HG03457 (cell line): ENCODE data around the gene CNP.
"Not testable (repeated sequence)": the region's sequence is repeated elsewhere in the genome, so short reads cannot be mapped to it uniquely, and the experiment has no call there.

Experiments used
- ATAC-seq: cut with Tn5 transposase; IDR thresholded peaks from one replicate; pipeline ENCODE4 v1.9.1; 2021; ENCODE audit warnings: moderate number of reproducible peaks; ENCODE audit not compliant: unreplicated experiment

CNP gene

GRCh38 chr17:42001729-42002128 is 35.1 kb downstream of the CNP start:
- no peak for ATAC-seq

- ATAC-seq: no peak
These were observed 35.7 kb downstream of the CNP start for GRCh38 chr17:42002175-42002791.

GRCh38 chr17:42002792-42003301 is 36.3 kb downstream of the CNP start:
- ATAC-seq: no peak

- no peak for ATAC-seq
These were observed 38.6 kb downstream of the CNP start for GRCh38 chr17:42005166-42005565.

- no peak for ATAC-seq
These were observed 42.6 kb downstream of the CNP start for GRCh38 chr17:42009170-42009569.

- ATAC-seq: not testable (repeated sequence)
These were observed 43.7 kb downstream of the CNP start for GRCh38 chr17:42010266-42010680.

GRCh38 chr17:42010898-42011516 is 44.4 kb downstream of the CNP start:
- ATAC-seq: no peak

GRCh38 chr17:42012363-42012762 is 45.8 kb downstream of the CNP start:
- ATAC-seq: not testable (repeated sequence)

- not testable (repeated sequence) for ATAC-seq
These were observed 47.1 kb downstream of the CNP start for GRCh38 chr17:42013740-42014139.

- no peak for ATAC-seq
These were observed 49.8 kb downstream of the CNP start for GRCh38 chr17:42016411-42016831.

GRCh38 chr17:42016941-42017865 is 50.6 kb downstream of the CNP start, which contains the start of gene DNAJC7:
TSS of gene DNAJC7 (minus strand) at chr17:42017439. CDS start at chr17:42017416, 23 bp downstream.
- peak; percentile 68 for ATAC-seq

- no peak for ATAC-seq
These were observed 51.2 kb downstream of the CNP start for GRCh38 chr17:42017866-42018200.

GRCh38 chr17:42018339-42018738 is 51.7 kb downstream of the CNP start:
- ATAC-seq: no peak

GRCh38 chr17:42018988-42019387 is 52.4 kb downstream of the CNP start:
- no peak for ATAC-seq

- no peak for ATAC-seq
These were observed 53.2 kb downstream of the CNP start, which contains the start of gene NKIRAS2 for GRCh38 chr17:42019509-42020404. TSS of gene NKIRAS2 (plus strand) at chr17:42020090. CDS start at chr17:42021578, 1,488 bp downstream.

- ATAC-seq: not testable (repeated sequence)
These were observed 54.2 kb downstream of the CNP start for GRCh38 chr17:42020845-42021244.

GRCh38 chr17:42023524-42024349 is 57.1 kb downstream of the CNP start:
- no peak for ATAC-seq

GRCh38 chr17:42025191-42025579 is 58.6 kb downstream of the CNP start:
- no peak for ATAC-seq

GRCh38 chr17:42025936-42026335 is 59.3 kb downstream of the CNP start:
- ATAC-seq: no peak
